Thoracic aorta (tissue), 2 donors: ENCODE results near the gene SLC25A26. TPM values are rescaled to one million over a fixed set of nuclear protein-coding genes. Genes with fewer than 3 reads are reported as not detected.
"Not testable (repeated sequence)": the region's sequence is repeated elsewhere in the genome, so short reads cannot be mapped to it uniquely, and the experiment has no call there.

Source experiments
- ATAC-seq: fragments of 150-250 bp; one replicate; pipeline ENCODE4 v1.8.0; 2017; ENCODE audit warnings: low read depth; ENCODE audit not compliant: insufficient number of reproducible peaks, low FRiP score
- DNase-seq: peaks from one replicate; pipeline ENCODE4 v3.0.0-alpha.2; 2020; ENCODE audit warnings: low spot score
- H3K27ac ChIP-seq, 2 donors: fragments of 200-600 bp; sonication (generic); 1 replicate in 1 of 2; 2 replicates in 1 of 2; pipeline ENCODE4 v1.5.1; 2016; ENCODE audit warnings: mild to moderate bottlenecking in 2 of 2, moderate library complexity in 2 of 2
- H3K27me3 ChIP-seq: fragments of 200-600 bp; sonication (generic); replicated peaks from 2 replicates; pipeline ENCODE4 v1.6.0; 2016; ENCODE audit warnings: mild to moderate bottlenecking; ENCODE audit not compliant: insufficient read depth
- H3K36me3 ChIP-seq: fragments of 200-600 bp; sonication (generic); one replicate; pipeline ENCODE4 v1.5.1; 2016
- H3K4me1 ChIP-seq, 2 donors: fragments of 200-600 bp; sonication (generic); 1 replicate in 1 of 2; 2 replicates in 1 of 2; pipeline versions ENCODE4 v1.5.1 to v1.6.0; 2016; ENCODE audit warnings: low read depth in 2 of 2, mild to moderate bottlenecking in 1 of 2; ENCODE audit not compliant: control insufficient read depth in 1 of 2
- H3K4me3 ChIP-seq: fragments of 200-600 bp; sonication (generic); 2 replicates; pipeline ENCODE4 v1.5.1; 2016; ENCODE audit warnings: mild to moderate bottlenecking
- H3K9me3 ChIP-seq: fragments of 200-600 bp; sonication (generic); 2 replicates; pipeline ENCODE4 v1.5.1; 2016
- CTCF ChIP-seq: fragments of 200-600 bp; sonication (generic); IDR thresholded peaks from one replicate; pipeline ENCODE4 v1.5.1; 2019; ENCODE audit warnings: antibody characterized with exemption
- total RNA-seq, 2 donors: library from RNA; depleted of rRNA; stranded (reverse); fragments of >200 nt; gene quantifications; one replicate each; pipeline versions ENCODE4 v1.1.0 to v1.2.3, GENCODE V29; 2016

SLC25A26 gene
- total RNA-seq, 2 donors from 2014 or later, result 32.5 to 32.8 TPM

- ATAC-seq (no peak), DNase-seq (no peak)
- peak overlapping the region; percentile 74 for H3K4me3 ChIP-seq
- no peaks in the 10 kb centered on the region for H3K27me3 ChIP-seq
- peak overlapping the region; percentile 51 for H3K27ac ChIP-seq
- H3K9me3 ChIP-seq, result no peaks in the 10 kb centered on the region
- no peaks in the 10 kb centered on the region for H3K36me3 ChIP-seq
- H3K4me1 ChIP-seq, result peaks cover 7 to 9% of the 10 kb centered on the region in 2 donors
- no peak for TF ChIP-seq CTCF
Measured at GRCh38 chr3:66220066-66220465, 735 bp upstream of the SLC25A26 start.

DNA sequence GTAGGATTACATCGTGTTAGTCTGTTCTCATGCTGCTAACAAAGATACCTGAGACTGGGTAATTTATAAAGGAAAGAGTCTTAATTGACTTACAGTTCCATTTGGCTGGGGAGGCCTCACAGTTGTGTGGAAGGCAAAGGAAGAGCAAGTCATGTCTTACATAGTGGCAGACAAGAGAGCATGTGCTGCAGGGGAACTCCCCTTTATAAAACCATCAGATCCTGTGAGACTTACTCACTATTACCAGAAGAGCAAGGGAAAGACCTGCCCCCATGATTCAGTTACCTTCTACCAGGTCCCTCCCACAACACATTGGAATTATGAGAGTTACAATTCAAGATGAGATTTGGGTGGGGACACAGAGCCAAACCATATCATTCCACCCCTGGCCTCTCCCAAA, 3.4 kb downstream of the SLC25A26 start:
- DNase-seq (no peak), ATAC-seq (no peak)
- TF ChIP-seq CTCF, result no peak
- H3K4me1 ChIP-seq, result peaks cover 7 to 9% of the 10 kb centered on the region in 2 donors
- no peak overlapping the region for H3K4me3 ChIP-seq
- no peaks in the 10 kb centered on the region for H3K27me3 ChIP-seq
- no peaks in the 10 kb centered on the region for H3K9me3 ChIP-seq
- no peaks in the 10 kb centered on the region for H3K36me3 ChIP-seq
- H3K27ac ChIP-seq, result no peak overlapping the region

DNA sequence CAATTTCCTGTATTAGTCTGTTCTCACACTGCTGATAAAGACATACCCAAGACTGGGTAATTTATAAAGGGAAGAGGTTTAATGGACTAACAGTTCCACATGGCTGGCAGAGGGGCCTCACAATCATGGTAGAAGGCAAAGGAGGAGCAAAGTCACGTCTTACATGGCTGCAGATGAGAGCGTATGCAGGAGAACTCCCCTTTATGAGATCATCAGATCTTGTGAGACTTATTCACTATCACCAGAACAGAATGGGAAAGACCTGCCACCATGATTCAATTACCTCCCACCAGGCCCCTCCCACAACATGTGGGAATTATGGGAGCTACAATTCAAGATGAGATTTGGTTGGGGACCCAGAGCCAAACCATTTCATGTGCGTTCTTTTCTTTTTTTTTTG, 5.3 kb downstream of the SLC25A26 start:
- not testable (repeated sequence) for ATAC-seq, DNase-seq, H3K36me3 ChIP-seq, H3K4me3 ChIP-seq, H3K27ac ChIP-seq, H3K27me3 ChIP-seq, H3K9me3 ChIP-seq, H3K4me1 ChIP-seq

DNA sequence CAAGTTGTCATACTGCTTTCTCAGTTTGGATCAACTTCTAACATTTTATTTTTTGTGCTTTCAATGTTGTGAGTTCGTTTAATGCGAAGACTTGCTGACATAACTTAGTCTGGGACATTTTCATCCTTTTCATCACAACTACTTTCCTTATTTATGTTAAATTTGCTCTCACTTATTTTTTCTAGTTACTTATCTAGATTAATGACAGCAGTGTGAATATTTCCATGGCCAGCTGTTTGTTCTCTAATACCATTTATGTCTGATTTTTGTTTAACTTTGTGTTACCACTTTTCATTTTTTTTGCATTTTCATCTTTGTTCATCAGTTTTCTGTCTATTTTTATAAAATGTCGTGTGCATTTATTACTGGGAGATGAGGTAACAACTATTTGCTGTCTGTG, 6.2 kb downstream of the SLC25A26 start:
- H3K9me3 ChIP-seq, result no peaks in the 10 kb centered on the region
- DNase-seq, result no peak
- no peaks in the 10 kb centered on the region for H3K36me3 ChIP-seq
- TF ChIP-seq CTCF, result no peak
- no peak overlapping the region for H3K27ac ChIP-seq
- H3K4me1 ChIP-seq, result no peaks in the 10 kb centered on the region
- H3K27me3 ChIP-seq, result no peaks in the 10 kb centered on the region
- no peak for ATAC-seq
- H3K4me3 ChIP-seq, result no peak overlapping the region

DNA sequence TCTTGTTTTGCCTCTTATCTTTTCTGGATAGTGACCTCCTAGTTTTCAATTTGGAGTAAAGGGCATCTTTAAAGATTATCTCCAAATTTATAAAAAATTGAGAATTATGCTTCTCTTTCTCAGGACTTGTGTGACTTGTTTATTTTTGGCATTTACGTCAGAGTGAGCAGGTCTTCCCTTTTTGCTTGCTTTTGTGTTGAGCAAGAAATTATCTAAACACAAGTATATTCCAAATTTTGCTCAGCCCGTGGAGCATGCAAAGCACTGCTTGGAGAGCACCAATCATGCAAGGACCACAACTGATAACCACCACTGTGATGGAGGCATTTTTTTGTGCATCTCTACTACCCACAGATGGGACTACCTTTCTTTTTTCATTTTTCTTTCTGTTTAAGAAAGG, 7.1 kb downstream of the SLC25A26 start:
- no peaks in the 10 kb centered on the region for H3K36me3 ChIP-seq
- DNase-seq, result no peak
- no peaks in the 10 kb centered on the region for H3K4me1 ChIP-seq
- H3K27me3 ChIP-seq, result no peaks in the 10 kb centered on the region
- no peak overlapping the region for H3K27ac ChIP-seq
- TF ChIP-seq CTCF, result no peak
- H3K4me3 ChIP-seq, result no peak overlapping the region
- no peaks in the 10 kb centered on the region for H3K9me3 ChIP-seq
- no peak for ATAC-seq

DNA sequence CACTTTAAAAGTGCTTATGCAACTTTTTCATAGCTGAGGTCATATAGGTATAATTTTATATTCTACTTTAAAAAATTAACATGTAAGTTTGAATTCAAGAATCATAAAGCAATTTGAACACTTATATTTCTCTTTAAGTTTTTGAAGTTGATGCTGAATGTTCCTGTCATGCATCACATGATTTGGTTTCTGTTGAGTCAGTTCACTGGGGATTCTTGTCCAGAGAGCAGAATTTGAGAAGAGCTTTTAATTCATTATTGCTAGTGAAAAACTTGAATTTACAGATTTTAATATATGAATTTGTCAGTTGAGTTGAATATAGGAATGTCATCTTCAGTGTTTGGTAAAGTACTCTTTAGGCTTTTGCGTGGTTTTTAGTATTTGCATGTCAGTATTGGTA, 7.9 kb downstream of the SLC25A26 start:
- Histone ChIP-seq H3K27ac (no peak overlapping the region), H3K9me3 (no peaks in the 10 kb centered on the region), H3K4me3 (no peak overlapping the region), H3K27me3 (no peaks in the 10 kb centered on the region), H3K4me1 (no peaks in the 10 kb centered on the region), H3K36me3 (no peaks in the 10 kb centered on the region)
- no peak for TF ChIP-seq CTCF
- ATAC-seq (no peak), DNase-seq (no peak)
